ENCODE data around the gene NKX1-2. TPM values are rescaled to one million over a fixed set of nuclear protein-coding genes. Genes with fewer than 3 reads are reported as not detected.

The NKX1-2 gene
- total RNA-seq, 2 experiments from 2014 or later, result not detected

- Histone ChIP-seq H3K9me3 (ENCODE audit: low read length) (peaks cover 12% of the 10 kb centered on the region), H3K4me1 (ENCODE audit: insufficient read depth, low read length, poor library complexity, severe bottlenecking) (peaks cover 10% of the 10 kb centered on the region), H3K4me3 (ENCODE audit: low read depth, low read length, poor library complexity, severe bottlenecking) (no peak overlapping the region), H3K4me2 (ENCODE audit: low read length) (no peak overlapping the region), H3K27ac (ENCODE audit: low read depth, low read length, poor library complexity, severe bottlenecking) (no peak overlapping the region), H3K79me2 (ENCODE audit: insufficient read depth, low read depth, low read length) (no peaks in the 10 kb centered on the region), H3K9me2 (ENCODE audit: insufficient read depth, low read length) (no peaks in the 10 kb centered on the region), H2AFZ (ENCODE audit: low read length) (no peak overlapping the region), H3K36me3 (ENCODE audit: insufficient read depth, low read length) (peaks cover 12% of the 10 kb centered on the region), H4K20me1 (ENCODE audit: insufficient read depth, low read length) (no peaks in the 10 kb centered on the region)
- ChIA-PET POLR2A (no interaction called here), CTCF (ENCODE audit: unreplicated experiment) (no interaction called here)
- intact Hi-C loops (cut with micrococcal nuclease; ENCODE audit: unreplicated experiment), result no loop called here
- TF ChIP-seq CTCF (conservative IDR thresholded peaks at IDR 0.05; ENCODE audit: low read length), result no peak
- no TSS peak for BruUV-seq (replicated peaks)
- no peak for DNase-seq (ENCODE audit: low spot score)
Observed at GRCh38 chr10:124486635-124487034, 36.8 kb upstream of the NKX1-2 start.

GRCh38 chr10:124484661-124485060, 34.8 kb upstream of the NKX1-2 start:
- Histone ChIP-seq H4K20me1 (ENCODE audit: insufficient read depth, low read length) (0 out of 2 replicates have a peak, but pooled peaks cover 5% of the 10 kb centered on the region), H3K79me2 (ENCODE audit: insufficient read depth, low read depth, low read length) (no peaks in the 10 kb centered on the region), H3K4me2 (ENCODE audit: low read length) (no peak overlapping the region), H3K9me3 (ENCODE audit: low read length) (peaks cover 12% of the 10 kb centered on the region), H3K27ac (ENCODE audit: low read depth, low read length, poor library complexity, severe bottlenecking) (no peak overlapping the region), H3K4me3 (ENCODE audit: low read depth, low read length, poor library complexity, severe bottlenecking) (no peak overlapping the region), H3K36me3 (ENCODE audit: insufficient read depth, low read length) (peaks cover 12% of the 10 kb centered on the region), H3K4me1 (ENCODE audit: insufficient read depth, low read length, poor library complexity, severe bottlenecking) (peaks cover 10% of the 10 kb centered on the region), H2AFZ (ENCODE audit: low read length) (no peak overlapping the region), H3K9me2 (ENCODE audit: insufficient read depth, low read length) (no peaks in the 10 kb centered on the region)
- ChIA-PET CTCF (ENCODE audit: unreplicated experiment) (no interaction called here), POLR2A (no interaction called here)
- intact Hi-C loops (cut with micrococcal nuclease; ENCODE audit: unreplicated experiment), result no loop called here
- DNase-seq (ENCODE audit: low spot score), result no peak
- TF ChIP-seq CTCF (conservative IDR thresholded peaks at IDR 0.05; ENCODE audit: low read length), result no peak
- no peak for TF ChIP-seq EZH2phosphoT487 (IDR thresholded peaks at IDR 0.05; ENCODE audit: borderline replicate concordance, low read depth, low read length)
- BruUV-seq (replicated peaks), result no TSS peak

- no TSS peak for BruUV-seq (replicated peaks)
- ChIA-PET CTCF (ENCODE audit: unreplicated experiment) (no interaction called here), POLR2A (no interaction called here)
Observed at GRCh38 chr10:124484031-124484430, 34.2 kb upstream of the NKX1-2 start.

More at GRCh38 chr10:124484031-124484430, 34.2 kb upstream of the NKX1-2 start:
- Histone ChIP-seq H3K27ac (ENCODE audit: low read depth, low read length, poor library complexity, severe bottlenecking) (no peak overlapping the region), H2AFZ (ENCODE audit: low read length) (no peak overlapping the region), H3K36me3 (ENCODE audit: insufficient read depth, low read length) (peaks cover 12% of the 10 kb centered on the region), H3K4me2 (ENCODE audit: low read length) (no peak overlapping the region), H3K9me3 (ENCODE audit: low read length) (peaks cover 12% of the 10 kb centered on the region), H3K4me3 (ENCODE audit: low read depth, low read length, poor library complexity, severe bottlenecking) (no peak overlapping the region), H3K9me2 (ENCODE audit: insufficient read depth, low read length) (no peaks in the 10 kb centered on the region), H3K79me2 (ENCODE audit: insufficient read depth, low read depth, low read length) (no peaks in the 10 kb centered on the region), H4K20me1 (ENCODE audit: insufficient read depth, low read length) (0 out of 2 replicates have a peak, but pooled peaks cover 5% of the 10 kb centered on the region), H3K4me1 (ENCODE audit: insufficient read depth, low read length, poor library complexity, severe bottlenecking) (peaks cover 8% of the 10 kb centered on the region)
- no peak for DNase-seq (ENCODE audit: low spot score)
- intact Hi-C loops (cut with micrococcal nuclease; ENCODE audit: unreplicated experiment), result no loop called here
- TF ChIP-seq CTCF (conservative IDR thresholded peaks at IDR 0.05; ENCODE audit: low read length), result no peak
- no peak for TF ChIP-seq EZH2phosphoT487 (IDR thresholded peaks at IDR 0.05; ENCODE audit: borderline replicate concordance, low read depth, low read length)

Data from OCI-LY7 (cell line).